HG02588 (cell line): ENCODE data around the gene CELF1.
"Not testable (repeated sequence)": the region's sequence is repeated elsewhere in the genome, so short reads cannot be mapped to it uniquely, and the experiment has no call there.

ENCODE experiments used
- ATAC-seq: cut with Tn5 transposase; IDR thresholded peaks from one replicate; pipeline ENCODE4 v1.9.1; 2021; ENCODE audit warnings: mild to moderate bottlenecking, moderate library complexity; ENCODE audit not compliant: unreplicated experiment

The CELF1 gene

DNA sequence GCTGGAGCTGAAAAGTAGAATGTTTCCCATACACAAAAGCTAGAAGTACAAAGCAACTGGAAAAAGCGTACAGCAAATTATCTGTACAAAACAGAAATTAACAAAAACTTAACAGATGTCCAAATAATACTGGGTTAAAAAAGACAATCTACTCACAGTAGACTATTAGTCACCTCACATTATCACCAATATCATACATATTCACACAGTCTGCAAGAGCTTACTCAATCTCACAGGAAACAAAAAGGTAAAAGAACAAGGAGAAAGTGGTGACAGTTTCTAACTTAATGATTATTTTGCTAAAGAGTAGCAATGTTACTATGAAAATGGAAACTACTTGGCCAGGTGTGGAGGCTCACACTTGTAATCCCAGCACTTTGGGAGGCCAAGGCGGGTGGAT lies 11.9 kb downstream of the CELF1 start:
- no peak for ATAC-seq

DNA sequence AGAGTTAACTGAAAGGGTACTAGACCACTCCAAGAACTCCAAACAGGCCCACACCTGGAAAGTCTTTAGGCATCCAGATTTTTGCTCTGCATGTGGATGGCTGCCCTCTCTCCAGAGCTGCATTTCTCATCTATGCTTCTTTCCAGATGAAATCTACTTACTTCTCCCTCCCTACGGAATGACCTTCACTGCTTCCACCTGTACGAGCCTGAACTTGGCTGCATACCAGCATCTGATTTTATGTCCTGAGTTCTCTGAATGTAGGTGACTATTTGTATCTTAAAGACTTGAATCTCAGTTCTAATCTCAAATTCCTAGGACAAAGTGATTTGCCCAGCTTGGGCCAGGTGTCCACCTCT lies 13.3 kb downstream of the CELF1 start:
- no peak for ATAC-seq

DNA sequence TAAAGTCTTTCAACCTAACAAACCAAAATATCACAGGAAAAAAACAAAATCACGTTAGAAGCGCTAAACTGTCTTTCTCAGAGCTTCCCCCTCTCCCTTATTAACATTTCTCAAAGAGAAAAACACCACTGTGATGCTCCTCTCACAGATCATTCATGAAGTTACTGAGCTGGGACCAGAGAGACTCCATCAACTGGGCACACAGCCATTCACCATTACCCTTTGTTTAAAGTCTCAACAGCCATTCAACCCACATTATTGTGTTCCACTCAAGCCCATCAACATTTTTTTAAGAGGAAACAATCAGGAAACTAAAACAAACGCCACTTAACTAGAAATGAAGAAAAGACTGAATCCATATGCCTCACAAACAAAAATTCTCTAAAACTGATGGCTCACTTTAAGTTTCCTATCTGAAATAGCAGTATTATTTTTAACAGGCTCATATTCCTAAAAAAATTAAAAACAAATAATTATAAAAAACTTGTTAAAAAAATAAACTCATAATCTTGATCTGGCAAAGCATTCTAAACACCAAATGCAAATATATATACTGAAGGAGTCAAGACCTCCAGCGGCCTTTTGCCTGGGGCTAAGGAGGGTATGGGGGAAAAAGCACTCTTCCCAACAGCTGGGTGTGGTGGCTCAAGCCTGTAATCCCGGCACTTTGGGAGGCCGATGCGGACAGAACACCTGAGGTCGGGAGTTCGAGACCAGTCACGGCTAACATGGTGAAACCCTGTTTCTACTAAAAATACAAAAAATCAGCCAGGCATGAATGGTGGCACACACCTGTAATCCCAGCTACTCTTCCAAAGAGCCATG lies 14.0 kb downstream of the CELF1 start:
- no peak for ATAC-seq

DNA sequence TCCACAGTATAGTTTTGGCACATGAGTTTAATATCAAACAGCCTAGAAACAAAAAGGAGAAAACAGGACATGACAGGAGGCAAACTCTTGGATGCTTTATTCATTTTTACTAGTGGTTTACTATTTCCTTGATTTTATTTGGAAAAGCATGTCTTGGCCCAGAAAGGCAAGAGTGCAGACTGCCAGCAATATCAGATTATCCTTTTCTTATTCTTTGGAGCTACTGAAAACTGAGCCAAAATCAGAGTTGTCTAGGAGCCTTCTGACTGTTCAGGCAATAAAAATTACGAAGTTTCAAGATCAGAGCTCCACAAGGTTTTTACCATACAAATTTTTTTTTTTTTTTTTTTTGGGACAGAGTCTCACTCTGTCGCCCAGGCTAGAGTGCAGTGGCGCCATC lies 16.0 kb downstream of the CELF1 start:
- no peak for ATAC-seq

DNA sequence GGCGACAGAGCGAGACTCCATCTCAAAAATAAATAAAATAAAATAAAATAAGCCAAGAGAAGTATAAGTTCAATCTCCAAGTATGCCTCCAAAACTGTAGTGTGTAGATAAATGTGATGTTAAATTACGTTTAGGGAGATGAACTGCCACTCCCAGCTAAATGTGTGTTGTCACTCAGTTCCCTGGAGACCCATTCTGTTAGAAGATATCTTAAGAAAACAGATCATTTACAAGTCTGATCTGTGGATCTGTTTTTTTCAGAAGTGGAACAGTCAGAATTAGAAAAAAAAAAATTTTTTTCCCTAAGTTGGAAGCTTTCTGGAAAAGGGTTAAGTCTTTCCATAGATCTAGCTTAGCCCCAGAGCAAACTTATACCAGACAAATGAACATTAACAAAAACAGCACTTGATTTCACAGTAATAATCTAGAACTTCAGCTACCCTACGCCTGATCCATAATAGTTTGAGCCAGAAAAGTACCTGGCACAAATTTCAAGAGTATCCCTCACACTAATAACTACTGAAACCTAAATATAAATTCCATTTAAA lies 18.2 kb downstream of the CELF1 start:
- no peak for ATAC-seq

DNA sequence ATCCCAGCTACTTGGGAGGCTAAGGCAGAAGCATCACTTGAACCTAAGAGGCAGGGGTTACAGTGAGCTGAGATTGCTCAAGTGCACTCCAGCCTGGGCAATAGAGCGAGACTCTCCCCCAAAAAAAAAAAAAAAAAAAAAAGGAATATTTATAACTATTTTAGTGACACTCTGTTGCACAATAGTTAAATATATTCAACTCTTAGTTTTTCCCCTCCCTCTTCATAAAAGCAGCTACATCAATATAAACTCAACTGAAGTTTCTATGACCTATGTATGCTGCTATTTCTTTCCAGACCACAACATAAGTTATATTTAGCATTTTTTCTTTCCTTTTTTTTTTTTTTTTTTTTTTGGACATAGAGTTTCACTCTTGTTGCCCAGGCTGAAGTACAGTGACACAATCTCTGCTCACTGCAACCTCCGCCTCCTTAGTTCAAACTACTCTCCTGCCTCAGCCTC lies 19.2 kb downstream of the CELF1 start:
- ATAC-seq: no peak

DNA sequence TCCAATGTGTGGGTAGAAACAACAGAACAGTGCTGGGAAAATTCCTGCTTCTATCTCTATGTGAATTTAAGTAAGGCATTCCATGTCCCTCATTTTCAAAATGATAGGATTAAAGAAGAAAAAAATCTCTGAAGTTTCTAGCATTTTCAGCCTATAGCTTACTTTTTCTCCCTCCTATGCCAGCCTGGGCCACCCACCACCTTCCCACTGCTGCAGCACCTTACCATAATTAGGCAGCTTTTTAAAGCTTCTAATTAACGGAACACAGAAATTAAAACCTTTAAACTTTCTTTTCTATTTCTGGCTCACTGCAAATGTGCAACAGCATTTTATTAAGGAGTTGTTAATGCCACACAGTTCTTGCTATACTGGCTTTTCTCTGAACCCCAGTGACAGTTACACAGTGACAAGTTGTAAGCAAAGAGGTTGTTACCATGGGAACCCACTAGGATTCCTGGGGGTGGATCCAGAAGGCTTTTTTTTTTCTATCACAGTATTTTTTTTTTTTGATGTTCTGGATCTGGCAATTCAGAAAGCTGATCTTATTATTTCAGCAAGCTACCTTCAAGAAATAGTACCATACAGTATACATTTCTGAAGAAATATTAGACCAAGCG lies 20.2 kb downstream of the CELF1 start:
- no peak for ATAC-seq

DNA sequence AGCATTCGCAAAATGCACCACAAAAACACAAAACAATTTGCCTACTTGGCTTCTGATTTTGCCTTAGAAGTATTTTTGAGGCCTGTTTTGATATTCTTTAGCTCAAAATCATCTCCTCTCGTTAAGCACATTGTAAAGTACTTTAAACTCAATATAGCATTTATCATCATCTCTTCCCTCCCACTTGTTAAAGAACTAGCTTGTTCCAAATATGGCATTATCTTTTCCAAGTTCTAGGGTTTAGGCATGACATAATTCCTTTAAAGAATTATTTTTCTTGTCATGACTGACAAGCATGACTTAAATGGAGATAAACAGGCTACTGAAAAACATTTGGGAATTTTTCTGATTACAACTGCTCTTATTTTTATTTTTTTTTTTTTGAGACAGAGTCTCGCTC lies 21.3 kb downstream of the CELF1 start:
- ATAC-seq: no peak

DNA sequence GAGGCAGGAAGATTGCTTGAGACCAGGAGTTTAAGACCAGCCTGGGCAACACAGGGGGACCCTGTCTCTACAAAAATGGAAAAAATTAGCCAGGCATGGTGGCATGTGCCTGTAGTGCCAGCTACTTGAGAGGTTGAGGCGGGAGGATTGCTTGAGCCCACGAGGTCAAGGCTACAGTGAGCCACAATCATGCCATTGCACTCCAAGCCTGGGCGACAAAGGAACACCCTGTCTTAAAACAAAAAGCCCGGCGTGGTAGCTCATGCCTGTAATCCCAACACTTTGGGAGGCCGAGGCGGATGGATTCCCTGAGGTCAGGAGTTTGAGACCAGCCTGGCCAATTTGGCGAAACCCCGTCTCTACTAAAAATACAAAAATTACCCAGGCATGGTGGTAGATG lies 22.2 kb downstream of the CELF1 start:
- ATAC-seq: not testable (repeated sequence)

DNA sequence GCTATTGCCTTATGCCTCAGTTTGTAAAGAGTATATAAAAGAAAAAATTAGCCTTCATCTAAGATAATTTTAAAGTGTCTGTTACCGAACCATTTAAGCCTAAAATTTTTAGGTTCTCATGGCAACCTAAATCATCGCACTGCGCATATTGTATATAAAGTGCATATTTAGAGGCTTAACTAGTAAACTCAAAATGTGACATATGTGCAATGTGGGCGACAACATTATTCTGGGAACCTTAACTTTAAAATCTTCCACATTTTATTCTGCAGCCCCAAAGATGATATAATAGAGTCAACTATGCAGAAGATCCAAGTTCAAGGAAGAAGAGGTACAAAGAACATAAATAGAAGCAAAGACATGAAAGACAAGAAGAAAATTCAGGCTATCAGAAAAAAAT lies 23.0 kb downstream of the CELF1 start:
- no peak for ATAC-seq

DNA sequence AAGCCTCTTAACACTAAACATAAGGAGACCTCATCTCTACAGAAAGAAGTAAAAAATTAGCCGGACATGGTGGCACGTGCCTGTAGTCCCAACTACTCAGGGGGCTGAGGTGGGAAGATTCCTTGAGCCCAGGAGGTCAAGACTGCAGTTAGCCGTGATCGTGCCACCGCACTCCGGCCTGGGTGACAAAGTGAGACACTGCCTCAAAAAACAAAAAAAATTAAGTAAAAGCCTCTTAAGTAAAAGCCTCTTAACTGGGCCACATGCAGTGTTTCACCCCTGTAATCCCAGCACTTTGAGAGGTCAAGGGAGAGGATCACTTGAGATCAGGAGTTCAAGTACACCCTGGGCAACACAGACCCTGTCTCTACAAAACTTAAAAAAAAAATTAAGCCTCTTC lies 25.7 kb downstream of the CELF1 start:
- no peak for ATAC-seq

DNA sequence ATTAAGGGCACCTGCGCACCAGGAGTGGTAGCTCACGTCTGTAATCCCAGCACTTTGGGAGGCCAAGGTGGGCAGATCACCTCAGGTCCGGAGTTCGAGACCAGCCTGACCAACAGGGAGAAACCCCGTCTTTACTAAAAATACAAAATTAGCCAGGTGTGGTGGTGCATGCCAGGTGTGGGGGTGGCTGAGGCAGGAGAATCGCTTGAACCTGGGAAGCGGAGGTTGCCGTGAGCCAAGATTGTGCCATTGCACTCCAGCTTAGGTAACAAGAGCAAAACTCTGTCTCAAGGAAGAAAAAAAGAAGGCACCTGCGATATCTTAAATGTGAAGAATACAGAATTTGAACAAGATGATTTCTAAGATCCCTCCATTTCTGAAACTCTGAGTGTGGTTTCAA lies 26.9 kb downstream of the CELF1 start:
- not testable (repeated sequence) for ATAC-seq

DNA sequence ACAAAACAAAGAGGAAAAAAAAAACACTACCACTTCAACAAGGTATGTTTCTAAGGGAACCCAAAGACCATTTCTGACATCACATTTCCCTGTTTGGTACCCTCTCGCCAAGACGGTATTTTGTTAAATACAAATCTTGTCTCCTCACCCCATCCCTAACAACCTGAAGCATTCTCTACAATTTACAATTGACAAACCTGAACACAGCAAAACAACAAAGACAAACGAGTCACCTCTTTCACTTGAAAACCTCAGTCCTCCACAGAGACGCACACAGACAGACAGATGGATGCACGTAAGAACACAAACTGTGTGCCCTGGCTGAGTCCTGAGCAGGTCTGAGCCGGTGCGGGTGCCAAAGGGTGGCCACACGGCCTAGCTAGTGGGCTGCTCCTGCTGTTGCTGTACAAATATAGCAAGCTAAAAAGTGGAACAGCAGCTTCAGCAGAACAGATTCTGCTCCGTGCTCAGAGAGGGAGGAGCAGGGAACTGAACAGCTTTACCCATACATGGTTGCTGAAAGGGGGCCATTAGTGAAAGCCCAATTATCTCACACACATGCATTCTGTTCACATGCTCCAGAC lies 28.5 kb downstream of the CELF1 start:
- no peak for ATAC-seq

DNA sequence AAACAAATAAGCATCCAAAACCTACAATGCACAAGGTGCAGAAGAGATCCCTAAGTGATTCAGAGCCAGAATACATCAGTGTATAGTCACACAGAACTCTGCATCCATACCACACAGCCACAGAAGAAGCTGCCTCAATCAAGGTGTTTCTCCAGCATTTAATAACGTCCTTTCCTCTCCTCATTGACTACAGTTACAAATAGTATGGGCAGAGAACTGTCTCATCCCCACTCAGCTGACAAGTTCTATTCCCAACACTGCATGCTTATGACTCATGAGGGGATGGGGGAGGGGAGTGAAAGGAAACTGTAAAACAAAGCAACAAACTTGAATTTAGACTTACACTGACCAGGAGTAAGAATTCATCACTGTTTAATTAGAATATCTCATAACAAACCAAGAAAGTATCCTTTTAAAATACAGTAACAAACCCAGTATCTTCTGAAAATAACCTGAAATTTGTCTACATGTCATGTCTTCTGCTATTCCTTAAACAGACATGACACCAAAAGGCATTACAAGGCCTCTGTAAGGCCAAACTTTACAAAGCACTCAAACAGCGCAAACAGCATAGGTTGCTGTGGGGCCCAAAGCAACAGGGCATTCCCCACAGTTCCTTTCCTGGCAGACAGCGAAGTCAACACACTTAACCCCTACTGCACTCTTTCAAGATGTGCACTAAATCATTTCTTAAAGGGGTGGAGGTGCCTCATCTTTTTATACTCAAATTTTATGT lies 29.3 kb downstream of the CELF1 start:
- ATAC-seq: peak; percentile 47

DNA sequence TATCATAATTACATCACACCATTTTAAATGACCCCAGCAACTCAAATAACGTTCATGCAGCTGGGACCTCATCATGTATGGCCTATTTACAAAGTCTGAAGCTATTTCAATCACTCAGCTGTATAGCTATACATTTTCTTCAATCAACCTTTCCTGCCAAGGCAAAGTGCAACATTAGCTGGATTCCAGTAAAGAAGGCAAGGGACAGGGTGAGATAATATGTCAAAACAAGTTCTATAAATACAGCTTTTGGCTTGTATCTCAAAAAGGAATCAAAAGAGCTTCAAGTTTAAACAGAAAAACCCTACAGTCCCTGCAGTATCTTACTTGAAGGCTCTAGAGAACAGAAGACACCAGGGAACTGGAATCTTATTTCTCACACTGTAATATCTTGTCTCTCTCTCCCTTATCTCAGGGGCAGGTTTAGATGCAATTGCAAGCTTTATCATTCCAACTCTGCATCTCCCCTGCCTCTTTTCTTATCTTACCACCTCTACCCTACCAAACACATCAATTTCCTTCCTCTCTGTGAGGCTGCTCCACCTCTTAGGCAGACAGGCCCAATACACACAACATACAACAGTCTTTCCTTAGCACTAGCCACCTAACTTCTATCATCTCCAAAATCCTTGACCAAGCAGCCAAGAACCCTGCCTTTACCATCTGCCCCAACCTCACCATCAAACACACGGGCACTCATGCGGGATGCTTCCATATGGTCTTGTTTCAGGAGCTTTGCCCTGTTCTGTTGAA lies 34.5 kb downstream of the CELF1 start:
- no peak for ATAC-seq

DNA sequence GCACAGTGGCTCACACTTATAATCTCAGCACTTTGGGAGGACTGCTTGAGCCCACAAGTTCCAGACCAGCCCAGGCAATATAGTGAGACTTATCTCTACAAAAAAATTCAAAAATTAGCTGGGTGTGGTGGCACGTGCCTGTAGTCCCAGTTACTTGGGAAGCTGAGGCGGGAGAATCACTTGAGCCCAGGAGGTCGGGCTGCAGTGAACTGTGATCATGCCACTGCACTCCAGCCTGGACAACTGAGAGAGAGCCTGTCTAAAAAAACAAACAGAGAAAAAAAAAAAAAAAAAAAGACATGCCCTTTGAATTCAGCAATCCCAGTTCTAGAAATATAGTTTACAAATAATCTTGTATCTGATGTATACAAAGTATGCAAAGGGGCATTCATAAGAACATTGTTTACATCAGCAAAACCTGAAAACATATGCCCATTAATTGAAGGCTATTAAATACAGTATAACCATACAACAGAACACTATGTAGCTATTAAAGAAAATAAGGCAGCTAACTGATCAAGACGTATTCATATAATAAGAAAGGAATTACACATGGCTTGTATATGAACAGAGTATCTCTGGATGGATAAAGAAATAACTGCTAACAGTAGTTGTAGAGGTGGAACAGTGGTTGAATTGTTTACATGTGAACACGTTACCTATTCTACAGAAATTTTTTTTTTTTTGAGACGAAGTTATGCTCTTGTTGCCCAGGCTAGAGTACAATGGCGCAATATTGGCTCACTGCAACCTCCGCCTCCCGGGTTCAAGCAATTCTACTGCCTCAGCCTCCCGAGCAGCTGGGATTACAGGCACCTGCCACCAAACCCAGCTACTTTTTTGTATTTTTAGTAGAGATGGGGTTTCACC lies 35.7 kb downstream of the CELF1 start:
- no peak for ATAC-seq

DNA sequence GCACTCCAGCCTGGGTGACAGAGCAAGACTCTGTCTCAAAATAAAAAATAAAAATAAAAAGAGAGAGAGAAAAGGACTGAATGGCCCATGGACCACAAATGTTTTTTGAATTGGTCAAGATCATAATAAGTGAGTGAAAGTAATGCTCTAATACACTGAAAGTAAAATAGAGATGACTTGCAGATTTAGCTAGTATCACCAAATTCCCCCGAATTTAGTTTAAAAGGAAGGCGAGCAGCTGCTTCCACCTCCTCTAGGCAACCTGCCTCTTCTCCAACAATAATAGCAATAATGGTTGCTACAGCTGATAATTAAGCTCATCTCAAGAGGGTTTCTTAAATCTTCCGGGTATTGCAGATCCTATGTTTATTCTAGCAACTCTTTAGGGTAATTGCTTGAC lies 36.8 kb downstream of the CELF1 start:
- ATAC-seq: no peak

DNA sequence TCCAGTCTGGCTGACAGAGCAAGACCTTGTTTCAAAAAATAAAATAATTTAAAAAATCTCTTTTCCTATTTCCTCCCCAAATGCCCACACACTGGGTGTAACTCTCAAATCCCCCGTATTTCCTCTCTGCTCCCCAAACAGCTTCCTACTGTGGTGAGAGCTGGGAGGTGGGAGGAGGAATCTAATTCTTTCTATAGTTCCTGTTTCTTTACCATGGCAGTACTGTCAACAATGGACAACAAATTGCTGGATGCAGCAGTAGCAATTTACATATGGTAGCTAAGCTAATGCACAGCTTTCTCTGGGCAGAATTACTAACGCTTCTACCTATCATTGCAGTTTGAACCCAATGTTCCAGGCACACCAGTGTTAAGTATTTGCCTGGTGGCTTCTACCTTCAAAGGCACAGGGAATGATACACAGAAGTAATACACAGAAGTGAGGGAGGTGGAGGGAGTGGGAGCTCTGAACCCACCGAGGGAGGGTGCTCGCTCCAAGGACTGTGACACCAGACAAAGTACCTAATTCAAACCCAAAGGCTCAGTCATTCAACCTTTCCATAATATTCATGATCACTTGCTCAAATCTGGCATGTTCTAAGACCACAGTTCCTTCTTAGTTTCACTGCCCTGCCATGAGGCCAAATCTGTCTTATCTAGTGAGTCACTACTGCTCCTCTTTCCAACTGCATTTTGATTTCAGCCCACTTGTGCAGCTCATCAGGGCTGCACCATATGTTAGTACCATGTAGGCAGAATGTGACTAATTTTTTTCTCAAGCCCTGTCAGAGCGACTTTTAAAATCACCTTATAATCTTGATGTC lies 37.9 kb downstream of the CELF1 start:
- ATAC-seq: no peak

DNA sequence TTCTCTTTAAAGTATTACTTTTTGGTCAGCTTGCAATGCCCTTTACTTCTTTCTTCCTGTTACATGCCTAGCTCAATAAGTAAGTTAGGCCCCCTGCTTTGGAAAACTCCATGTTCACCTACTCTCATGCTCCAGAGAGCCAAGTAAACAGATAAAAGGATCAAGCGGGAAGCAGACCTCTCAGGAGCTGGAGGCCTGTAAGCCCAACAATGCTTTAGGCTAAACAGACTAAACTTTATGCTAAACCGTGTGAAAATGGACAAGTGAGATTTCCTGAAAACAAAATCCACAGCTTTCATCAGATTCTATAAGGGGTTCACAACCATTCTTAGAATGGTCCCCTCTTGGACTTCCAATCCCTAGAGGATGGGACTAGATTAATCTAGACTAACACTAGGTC lies 40.2 kb downstream of the CELF1 start:
- ATAC-seq: no peak
